HEK293T (cell line): ENCODE results near the gene MGAT4A.

ENCODE experiments used
- CTCF ChIA-PET: fragments of 350-600 bp; formaldehyde crosslinking; extraction: SDS; loops from one replicate; lab custom pipeline; 2021; ENCODE audit warnings: antibody characterized with exemption, inconsistent platforms; lab: Yijun Ruan, JAX
- POLR2A ChIA-PET: fragments of 350-600 bp; formaldehyde crosslinking; extraction: SDS; loops from one replicate; lab custom pipeline; 2020; ENCODE audit warnings: antibody characterized with exemption, inconsistent platforms; lab: Yijun Ruan, JAX
- DNase-seq: peaks from one replicate; pipeline ENCODE4 v3.0.0; 2012; ENCODE audit warnings: mixed read lengths; ENCODE audit errors: extremely low spot score
- ARNT ChIP-seq: fragments of 450-650 bp; IDR thresholded peaks from 2 replicates; pipeline ENCODE4 v1.6.1; 2017; ENCODE audit warnings: mild to moderate bottlenecking
- BHLHE40 ChIP-seq: fragments of 450-650 bp; IDR thresholded peaks from 2 replicates; pipeline ENCODE4 v1.6.1; 2016; ENCODE audit warnings: mild to moderate bottlenecking, moderate library complexity, borderline replicate concordance
- CTBP1 ChIP-seq: fragments of 450-650 bp; IDR thresholded peaks from 2 replicates; pipeline ENCODE4 v1.6.1; 2016; ENCODE audit warnings: borderline replicate concordance
- ELF4 ChIP-seq: fragments of 450-650 bp; IDR thresholded peaks from 2 replicates; pipeline ENCODE4 v1.6.1; 2017; ENCODE audit warnings: antibody characterized with exemption
- FOXA1 ChIP-seq: fragments of 450-650 bp; IDR thresholded peaks from 2 replicates; pipeline ENCODE4 v1.6.1; 2016; ENCODE audit warnings: mild to moderate bottlenecking
- FOXK2 ChIP-seq: fragments of 450-650 bp; IDR thresholded peaks from 2 replicates; pipeline ENCODE4 v1.6.1; 2016; ENCODE audit warnings: mild to moderate bottlenecking
- FOXM1 ChIP-seq: fragments of 450-650 bp; IDR thresholded peaks from 2 replicates; pipeline ENCODE4 v1.6.1; 2017; ENCODE audit warnings: mild to moderate bottlenecking, borderline replicate concordance
- HDGF ChIP-seq: fragments of 450-650 bp; IDR thresholded peaks from 2 replicates; pipeline ENCODE4 v1.6.1; 2017; ENCODE audit warnings: antibody characterized with exemption, borderline replicate concordance
- L3MBTL2 ChIP-seq: fragments of 450-650 bp; conservative IDR thresholded peaks from 2 replicates; pipeline ENCODE4 v1.6.1; 2016; ENCODE audit warnings: mild to moderate bottlenecking
- LEF1 ChIP-seq: fragments of 450-650 bp; IDR thresholded peaks from 2 replicates; pipeline ENCODE4 v1.6.1; 2017; ENCODE audit warnings: mild to moderate bottlenecking, borderline replicate concordance
- NFRKB ChIP-seq: fragments of 450-650 bp; IDR thresholded peaks from 2 replicates; pipeline ENCODE4 v1.6.1; 2016; ENCODE audit warnings: mild to moderate bottlenecking, moderate library complexity
- PKNOX1 ChIP-seq: fragments of 450-650 bp; IDR thresholded peaks from 2 replicates; pipeline ENCODE4 v1.6.1; 2016
- SP1 ChIP-seq: fragments of 450-650 bp; IDR thresholded peaks from 2 replicates; pipeline ENCODE4 v1.6.1; 2017
- SUZ12 ChIP-seq: fragments of 450-650 bp; IDR thresholded peaks from 2 replicates; pipeline ENCODE4 v1.6.1; 2016; ENCODE audit warnings: mild to moderate bottlenecking
- TARDBP ChIP-seq: fragments of 450-650 bp; IDR thresholded peaks from 2 replicates; pipeline ENCODE4 v1.6.1; 2016
- ZNF384 ChIP-seq: fragments of 450-650 bp; IDR thresholded peaks from 2 replicates; pipeline ENCODE4 v1.6.1; 2016

The MGAT4A gene

GRCh38 chr2:98617149-98617548, 113.8 kb downstream of the MGAT4A start:
- TF ChIP-seq FOXA1 (no peak), SUZ12 (no peak), CTBP1 (no peak), HDGF (no peak), ELF4 (no peak), PKNOX1 (no peak), ZNF384 (no peak), FOXM1 (no peak), NFRKB (no peak), TARDBP (no peak), SP1 (no peak), LEF1 (no peak), FOXK2 (no peak), L3MBTL2 (no peak), BHLHE40 (no peak), ARNT (no peak)
- ChIA-PET CTCF (no interaction called here), POLR2A (interaction anchor here (1.0 kb wide), 1 partner anchor 8 kb away, joined by 3 read pairs; the partner anchor contains the start of genes COA5 and UNC50)
- no peak for DNase-seq

- ChIA-PET CTCF (no interaction called here), POLR2A (no interaction called here)
- TF ChIP-seq LEF1 (no peak), ARNT (no peak), L3MBTL2 (no peak), ELF4 (no peak), TARDBP (no peak), FOXM1 (no peak), HDGF (no peak), PKNOX1 (no peak), CTBP1 (no peak), BHLHE40 (no peak), ZNF384 (no peak), SUZ12 (no peak), FOXK2 (no peak), SP1 (no peak)
- no peak for DNase-seq
Observed at GRCh38 chr2:98615481-98615880, 115.5 kb downstream of the MGAT4A start.

- CTCF ChIA-PET, result no interaction called here
- TF ChIP-seq SUZ12 (no peak), L3MBTL2 (no peak), SP1 (no peak), LEF1 (no peak), ZNF384 (no peak), BHLHE40 (no peak), HDGF (no peak), TARDBP (no peak), FOXK2 (no peak), PKNOX1 (no peak), ELF4 (no peak), CTBP1 (no peak), FOXA1 (no peak), FOXM1 (no peak), ARNT (no peak), NFRKB (no peak)
- POLR2A ChIA-PET, result no interaction called here
Observed at GRCh38 chr2:98614024-98614739, 116.8 kb downstream of the MGAT4A start.

GRCh38 chr2:98608962-98609604, 121.8 kb downstream of the MGAT4A start:
- POLR2A ChIA-PET, result interaction anchor here (0.6 to 1.3 kb wide), 10 partner anchors 8 to 728 kb away, joined by 3 to 5 read pairs (median 3); partner anchors contain the start of genes EIF5B and MGAT4A
- no peak for DNase-seq
- CTCF ChIA-PET, result interaction anchor here (0.6 kb wide), 1 partner anchor 37 kb away, joined by 3 read pairs; no protein-coding TSS in a partner anchor
- TF ChIP-seq LEF1, result no peak
- no peak for TF ChIP-seq TARDBP
- TF ChIP-seq SUZ12, result no peak
- no peak for TF ChIP-seq NFRKB
- no peak for TF ChIP-seq BHLHE40
- no peak for TF ChIP-seq PKNOX1
- TF ChIP-seq FOXK2, result no peak
- no peak for TF ChIP-seq FOXM1
- no peak for TF ChIP-seq ELF4

More at GRCh38 chr2:98614024-98614739, 116.8 kb downstream of the MGAT4A start:
- DNase-seq, result no peak

GRCh38 chr2:98608116-98608961, 122.6 kb downstream of the MGAT4A start, which contains the start of the genes COA5 and UNC50:
TSS of gene COA5 (minus strand) at chr2:98608512. CDS start at chr2:98608405, 107 bp downstream.
TSS of gene UNC50 (plus strand) at chr2:98608589. CDS start at chr2:98609760, 1,171 bp downstream.
- POLR2A ChIA-PET, result interaction anchor here (0.6 to 1.3 kb wide), 10 partner anchors 9 to 729 kb away, joined by 3 to 5 read pairs (median 3); partner anchors contain the start of genes EIF5B and MGAT4A
- CTCF ChIA-PET, result interaction anchor here (0.5 to 0.6 kb wide), 2 partner anchors 37 to 38 kb away, joined by 3 read pairs; no protein-coding TSS in a partner anchor
- DNase-seq, result peak; percentile 95
- TF ChIP-seq FOXA1 (no peak), L3MBTL2 (peak; percentile 33; the same call in 1 of the 2 replicates), CTBP1 (peak; percentile 40; the same call in 1 of the 2 replicates), FOXK2 (no peak), LEF1 (no peak), BHLHE40 (no peak), SUZ12 (no peak), PKNOX1 (peak; percentile 29; the same call in 1 of the 2 replicates), TARDBP (no peak), ELF4 (peak; percentile 66), FOXM1 (no peak), ZNF384 (no peak)
